HG03064 (cell line): Measurements from ENCODE around the gene SLC3A2.
"Not testable (repeated sequence)": the region's sequence is repeated elsewhere in the genome, so short reads cannot be mapped to it uniquely, and the experiment has no call there.

Experiments
- ATAC-seq: cut with Tn5 transposase; IDR thresholded peaks from one replicate; pipeline ENCODE4 v1.9.1; 2021; ENCODE audit warnings: low read depth; ENCODE audit not compliant: unreplicated experiment

SLC3A2 gene

GRCh38 chr11:62925745-62926679, 45.3 kb downstream of the SLC3A2 start:
- ATAC-seq: no peak

GRCh38 chr11:62926680-62927455, 46.2 kb downstream of the SLC3A2 start:
- ATAC-seq: no peak

GRCh38 chr11:62928011-62928410, 47.3 kb downstream of the SLC3A2 start:
- ATAC-seq: no peak

GRCh38 chr11:62930157-62930556, 49.5 kb downstream of the SLC3A2 start:
- no peak for ATAC-seq

- no peak for ATAC-seq
These were observed 50.0 kb downstream of the SLC3A2 start for GRCh38 chr11:62930666-62931065.

GRCh38 chr11:62931499-62932278, 51.0 kb downstream of the SLC3A2 start:
- no peak for ATAC-seq

- no peak for ATAC-seq
These were observed 52.6 kb downstream of the SLC3A2 start for GRCh38 chr11:62933285-62933684.

GRCh38 chr11:62933750-62934495, 53.2 kb downstream of the SLC3A2 start:
- no peak for ATAC-seq

- ATAC-seq: no peak
These were observed 53.7 kb downstream of the SLC3A2 start for GRCh38 chr11:62934496-62934785.

GRCh38 chr11:62937528-62937927, 56.8 kb downstream of the SLC3A2 start:
- not testable (repeated sequence) for ATAC-seq
